ENCODE data around the gene RCOR2. TPM values are rescaled to one million over a fixed set of nuclear protein-coding genes. Genes with fewer than 3 reads are reported as not detected.

Gene RCOR2
- total RNA-seq, 1 experiment from 2014 or later = 77.4 TPM

DNA sequence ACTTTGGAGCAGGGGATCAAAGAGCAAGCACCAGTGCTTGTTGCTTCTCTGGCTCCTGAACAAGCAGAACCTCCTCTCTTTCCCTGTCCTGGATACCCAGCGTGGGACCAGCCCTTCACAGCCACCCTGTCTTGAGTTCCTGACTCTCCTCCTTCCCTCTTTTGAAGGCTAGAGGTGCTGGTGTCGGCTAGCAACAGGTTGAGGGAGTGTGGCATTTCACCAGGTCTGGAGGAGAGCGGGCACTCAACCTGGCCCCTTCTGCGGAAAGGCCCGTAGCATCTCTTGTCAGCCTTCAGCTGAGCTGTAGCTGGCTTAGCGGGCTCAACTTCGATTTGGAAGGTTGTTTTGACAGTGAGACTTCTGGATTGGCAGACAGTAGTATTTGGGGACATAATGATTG is 26.6 kb downstream of the RCOR2 start (continued):
- TF ChIP-seq, protein P1, sequence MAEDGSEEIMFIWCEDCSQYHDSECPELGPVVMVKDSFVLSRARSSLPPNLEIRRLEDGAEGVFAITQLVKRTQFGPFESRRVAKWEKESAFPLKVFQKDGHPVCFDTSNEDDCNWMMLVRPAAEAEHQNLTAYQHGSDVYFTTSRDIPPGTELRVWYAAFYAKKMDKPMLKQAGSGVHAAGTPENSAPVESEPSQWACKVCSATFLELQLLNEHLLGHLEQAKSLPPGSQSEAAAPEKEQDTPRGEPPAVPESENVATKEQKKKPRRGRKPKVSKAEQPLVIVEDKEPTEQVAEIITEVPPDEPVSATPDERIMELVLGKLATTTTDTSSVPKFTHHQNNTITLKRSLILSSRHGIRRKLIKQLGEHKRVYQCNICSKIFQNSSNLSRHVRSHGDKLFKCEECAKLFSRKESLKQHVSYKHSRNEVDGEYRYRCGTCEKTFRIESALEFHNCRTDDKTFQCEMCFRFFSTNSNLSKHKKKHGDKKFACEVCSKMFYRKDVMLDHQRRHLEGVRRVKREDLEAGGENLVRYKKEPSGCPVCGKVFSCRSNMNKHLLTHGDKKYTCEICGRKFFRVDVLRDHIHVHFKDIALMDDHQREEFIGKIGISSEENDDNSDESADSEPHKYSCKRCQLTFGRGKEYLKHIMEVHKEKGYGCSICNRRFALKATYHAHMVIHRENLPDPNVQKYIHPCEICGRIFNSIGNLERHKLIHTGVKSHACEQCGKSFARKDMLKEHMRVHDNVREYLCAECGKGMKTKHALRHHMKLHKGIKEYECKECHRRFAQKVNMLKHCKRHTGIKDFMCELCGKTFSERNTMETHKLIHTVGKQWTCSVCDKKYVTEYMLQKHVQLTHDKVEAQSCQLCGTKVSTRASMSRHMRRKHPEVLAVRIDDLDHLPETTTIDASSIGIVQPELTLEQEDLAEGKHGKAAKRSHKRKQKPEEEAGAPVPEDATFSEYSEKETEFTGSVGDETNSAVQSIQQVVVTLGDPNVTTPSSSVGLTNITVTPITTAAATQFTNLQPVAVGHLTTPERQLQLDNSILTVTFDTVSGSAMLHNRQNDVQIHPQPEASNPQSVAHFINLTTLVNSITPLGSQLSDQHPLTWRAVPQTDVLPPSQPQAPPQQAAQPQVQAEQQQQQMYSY (CRISPR knock-in tag; IDR thresholded peaks at IDR 0.05) = no peak
- no peak for TF ChIP-seq FOXJ3 (CRISPR knock-in tag; IDR thresholded peaks at IDR 0.05; ENCODE audit: borderline replicate concordance)
- TF ChIP-seq JAZF1 (CRISPR knock-in tag; IDR thresholded peaks at IDR 0.05) = no peak
- TF ChIP-seq ESRRA (CRISPR knock-in tag; IDR thresholded peaks at IDR 0.05; ENCODE audit: borderline replicate concordance) = no peak
- TF ChIP-seq, protein P2, sequence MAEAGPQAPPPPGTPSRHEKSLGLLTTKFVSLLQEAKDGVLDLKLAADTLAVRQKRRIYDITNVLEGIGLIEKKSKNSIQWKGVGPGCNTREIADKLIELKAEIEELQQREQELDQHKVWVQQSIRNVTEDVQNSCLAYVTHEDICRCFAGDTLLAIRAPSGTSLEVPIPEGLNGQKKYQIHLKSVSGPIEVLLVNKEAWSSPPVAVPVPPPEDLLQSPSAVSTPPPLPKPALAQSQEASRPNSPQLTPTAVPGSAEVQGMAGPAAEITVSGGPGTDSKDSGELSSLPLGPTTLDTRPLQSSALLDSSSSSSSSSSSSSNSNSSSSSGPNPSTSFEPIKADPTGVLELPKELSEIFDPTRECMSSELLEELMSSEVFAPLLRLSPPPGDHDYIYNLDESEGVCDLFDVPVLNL (CRISPR knock-in tag; IDR thresholded peaks at IDR 0.05; ENCODE audit: borderline replicate concordance, low read depth) = no peak
- TF ChIP-seq, protein P3, sequence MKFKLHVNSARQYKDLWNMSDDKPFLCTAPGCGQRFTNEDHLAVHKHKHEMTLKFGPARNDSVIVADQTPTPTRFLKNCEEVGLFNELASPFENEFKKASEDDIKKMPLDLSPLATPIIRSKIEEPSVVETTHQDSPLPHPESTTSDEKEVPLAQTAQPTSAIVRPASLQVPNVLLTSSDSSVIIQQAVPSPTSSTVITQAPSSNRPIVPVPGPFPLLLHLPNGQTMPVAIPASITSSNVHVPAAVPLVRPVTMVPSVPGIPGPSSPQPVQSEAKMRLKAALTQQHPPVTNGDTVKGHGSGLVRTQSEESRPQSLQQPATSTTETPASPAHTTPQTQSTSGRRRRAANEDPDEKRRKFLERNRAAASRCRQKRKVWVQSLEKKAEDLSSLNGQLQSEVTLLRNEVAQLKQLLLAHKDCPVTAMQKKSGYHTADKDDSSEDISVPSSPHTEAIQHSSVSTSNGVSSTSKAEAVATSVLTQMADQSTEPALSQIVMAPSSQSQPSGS (CRISPR knock-in tag; IDR thresholded peaks at IDR 0.05; ENCODE audit: borderline replicate concordance, low read depth) = no peak
- TF ChIP-seq ZNF396 (CRISPR knock-in tag; IDR thresholded peaks at IDR 0.05; ENCODE audit: borderline replicate concordance) = no peak
- TF ChIP-seq, protein P4, sequence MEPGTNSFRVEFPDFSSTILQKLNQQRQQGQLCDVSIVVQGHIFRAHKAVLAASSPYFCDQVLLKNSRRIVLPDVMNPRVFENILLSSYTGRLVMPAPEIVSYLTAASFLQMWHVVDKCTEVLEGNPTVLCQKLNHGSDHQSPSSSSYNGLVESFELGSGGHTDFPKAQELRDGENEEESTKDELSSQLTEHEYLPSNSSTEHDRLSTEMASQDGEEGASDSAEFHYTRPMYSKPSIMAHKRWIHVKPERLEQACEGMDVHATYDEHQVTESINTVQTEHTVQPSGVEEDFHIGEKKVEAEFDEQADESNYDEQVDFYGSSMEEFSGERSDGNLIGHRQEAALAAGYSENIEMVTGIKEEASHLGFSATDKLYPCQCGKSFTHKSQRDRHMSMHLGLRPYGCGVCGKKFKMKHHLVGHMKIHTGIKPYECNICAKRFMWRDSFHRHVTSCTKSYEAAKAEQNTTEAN (CRISPR knock-in tag; IDR thresholded peaks at IDR 0.05) = no peak
- TF ChIP-seq ELF4 (CRISPR knock-in tag; IDR thresholded peaks at IDR 0.05; ENCODE audit: low read depth) = no peak

DNA sequence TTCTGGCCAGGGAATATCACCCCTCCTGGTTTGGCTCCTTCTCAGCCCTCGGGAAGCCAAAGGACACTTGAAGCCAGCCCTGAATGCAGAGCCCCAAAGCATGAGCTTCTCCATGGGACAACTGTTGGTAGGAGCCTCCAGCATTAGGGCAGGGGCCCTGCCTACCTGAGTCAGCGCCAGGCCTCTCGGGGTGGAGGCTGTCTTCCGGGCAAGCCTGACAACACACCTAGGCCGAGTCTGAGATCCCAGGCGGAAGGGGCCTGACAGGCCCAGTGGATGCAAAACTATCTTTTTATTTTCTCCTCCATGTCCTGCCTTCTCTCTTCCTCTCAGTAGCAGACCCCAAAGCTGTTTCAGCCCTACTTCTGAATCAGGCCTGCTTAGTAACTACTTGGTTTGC is 27.6 kb downstream of the RCOR2 start:
- no peak for ATAC-seq
- no peak overlapping the region for H3K4me3 Mint-ChIP-seq
- CTCF ChIA-PET = no interaction called here
- H3K4me1 Mint-ChIP-seq = peaks cover 42% of the 10 kb centered on the region
- H3K27me3 Mint-ChIP-seq (ENCODE audit: low read depth) = no peaks in the 10 kb centered on the region
- no peak for DNase-seq (ENCODE audit: low spot score)
- no peak overlapping the region for H3K27ac Mint-ChIP-seq
- POLR2A ChIA-PET = no interaction called here
- no peaks in the 10 kb centered on the region for H3K9me3 Mint-ChIP-seq
- H3K36me3 Mint-ChIP-seq = peaks cover 3% of the 10 kb centered on the region
- TF ChIP-seq ZNF317 (CRISPR knock-in tag; IDR thresholded peaks at IDR 0.05; ENCODE audit: borderline replicate concordance, low read depth) = no peak
- TF ChIP-seq, protein P5, sequence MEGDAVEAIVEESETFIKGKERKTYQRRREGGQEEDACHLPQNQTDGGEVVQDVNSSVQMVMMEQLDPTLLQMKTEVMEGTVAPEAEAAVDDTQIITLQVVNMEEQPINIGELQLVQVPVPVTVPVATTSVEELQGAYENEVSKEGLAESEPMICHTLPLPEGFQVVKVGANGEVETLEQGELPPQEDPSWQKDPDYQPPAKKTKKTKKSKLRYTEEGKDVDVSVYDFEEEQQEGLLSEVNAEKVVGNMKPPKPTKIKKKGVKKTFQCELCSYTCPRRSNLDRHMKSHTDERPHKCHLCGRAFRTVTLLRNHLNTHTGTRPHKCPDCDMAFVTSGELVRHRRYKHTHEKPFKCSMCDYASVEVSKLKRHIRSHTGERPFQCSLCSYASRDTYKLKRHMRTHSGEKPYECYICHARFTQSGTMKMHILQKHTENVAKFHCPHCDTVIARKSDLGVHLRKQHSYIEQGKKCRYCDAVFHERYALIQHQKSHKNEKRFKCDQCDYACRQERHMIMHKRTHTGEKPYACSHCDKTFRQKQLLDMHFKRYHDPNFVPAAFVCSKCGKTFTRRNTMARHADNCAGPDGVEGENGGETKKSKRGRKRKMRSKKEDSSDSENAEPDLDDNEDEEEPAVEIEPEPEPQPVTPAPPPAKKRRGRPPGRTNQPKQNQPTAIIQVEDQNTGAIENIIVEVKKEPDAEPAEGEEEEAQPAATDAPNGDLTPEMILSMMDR (IDR thresholded peaks at IDR 0.05) = no peak
- no peak for TF ChIP-seq SP1 (CRISPR knock-in tag; conservative IDR thresholded peaks at IDR 0.05)
- TF ChIP-seq RELA (CRISPR knock-in tag; IDR thresholded peaks at IDR 0.05; ENCODE audit: borderline replicate concordance) = no peak
- TF ChIP-seq CREM (CRISPR knock-in tag; IDR thresholded peaks at IDR 0.05) = no peak
- no peak for TF ChIP-seq SMAD3 (CRISPR knock-in tag; IDR thresholded peaks at IDR 0.05; ENCODE audit: borderline replicate concordance)
- TF ChIP-seq ZNF423 (CRISPR knock-in tag; IDR thresholded peaks at IDR 0.05) = no peak
- TF ChIP-seq, protein P6, sequence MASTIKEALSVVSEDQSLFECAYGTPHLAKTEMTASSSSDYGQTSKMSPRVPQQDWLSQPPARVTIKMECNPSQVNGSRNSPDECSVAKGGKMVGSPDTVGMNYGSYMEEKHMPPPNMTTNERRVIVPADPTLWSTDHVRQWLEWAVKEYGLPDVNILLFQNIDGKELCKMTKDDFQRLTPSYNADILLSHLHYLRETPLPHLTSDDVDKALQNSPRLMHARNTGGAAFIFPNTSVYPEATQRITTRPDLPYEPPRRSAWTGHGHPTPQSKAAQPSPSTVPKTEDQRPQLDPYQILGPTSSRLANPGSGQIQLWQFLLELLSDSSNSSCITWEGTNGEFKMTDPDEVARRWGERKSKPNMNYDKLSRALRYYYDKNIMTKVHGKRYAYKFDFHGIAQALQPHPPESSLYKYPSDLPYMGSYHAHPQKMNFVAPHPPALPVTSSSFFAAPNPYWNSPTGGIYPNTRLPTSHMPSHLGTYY (CRISPR knock-in tag; IDR thresholded peaks at IDR 0.05) = no peak
- TF ChIP-seq, protein P7, sequence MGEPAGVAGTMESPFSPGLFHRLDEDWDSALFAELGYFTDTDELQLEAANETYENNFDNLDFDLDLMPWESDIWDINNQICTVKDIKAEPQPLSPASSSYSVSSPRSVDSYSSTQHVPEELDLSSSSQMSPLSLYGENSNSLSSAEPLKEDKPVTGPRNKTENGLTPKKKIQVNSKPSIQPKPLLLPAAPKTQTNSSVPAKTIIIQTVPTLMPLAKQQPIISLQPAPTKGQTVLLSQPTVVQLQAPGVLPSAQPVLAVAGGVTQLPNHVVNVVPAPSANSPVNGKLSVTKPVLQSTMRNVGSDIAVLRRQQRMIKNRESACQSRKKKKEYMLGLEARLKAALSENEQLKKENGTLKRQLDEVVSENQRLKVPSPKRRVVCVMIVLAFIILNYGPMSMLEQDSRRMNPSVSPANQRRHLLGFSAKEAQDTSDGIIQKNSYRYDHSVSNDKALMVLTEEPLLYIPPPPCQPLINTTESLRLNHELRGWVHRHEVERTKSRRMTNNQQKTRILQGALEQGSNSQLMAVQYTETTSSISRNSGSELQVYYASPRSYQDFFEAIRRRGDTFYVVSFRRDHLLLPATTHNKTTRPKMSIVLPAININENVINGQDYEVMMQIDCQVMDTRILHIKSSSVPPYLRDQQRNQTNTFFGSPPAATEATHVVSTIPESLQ (CRISPR knock-in tag; IDR thresholded peaks at IDR 0.05) = no peak
- TF ChIP-seq, protein P8, sequence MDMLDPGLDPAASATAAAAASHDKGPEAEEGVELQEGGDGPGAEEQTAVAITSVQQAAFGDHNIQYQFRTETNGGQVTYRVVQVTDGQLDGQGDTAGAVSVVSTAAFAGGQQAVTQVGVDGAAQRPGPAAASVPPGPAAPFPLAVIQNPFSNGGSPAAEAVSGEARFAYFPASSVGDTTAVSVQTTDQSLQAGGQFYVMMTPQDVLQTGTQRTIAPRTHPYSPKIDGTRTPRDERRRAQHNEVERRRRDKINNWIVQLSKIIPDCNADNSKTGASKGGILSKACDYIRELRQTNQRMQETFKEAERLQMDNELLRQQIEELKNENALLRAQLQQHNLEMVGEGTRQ (CRISPR knock-in tag; IDR thresholded peaks at IDR 0.05) = no peak
- TF ChIP-seq GRHL2 (CRISPR knock-in tag; IDR thresholded peaks at IDR 0.05; ENCODE audit: insufficient replicate concordance, severe bottlenecking) = no peak
- TF ChIP-seq, protein P9, sequence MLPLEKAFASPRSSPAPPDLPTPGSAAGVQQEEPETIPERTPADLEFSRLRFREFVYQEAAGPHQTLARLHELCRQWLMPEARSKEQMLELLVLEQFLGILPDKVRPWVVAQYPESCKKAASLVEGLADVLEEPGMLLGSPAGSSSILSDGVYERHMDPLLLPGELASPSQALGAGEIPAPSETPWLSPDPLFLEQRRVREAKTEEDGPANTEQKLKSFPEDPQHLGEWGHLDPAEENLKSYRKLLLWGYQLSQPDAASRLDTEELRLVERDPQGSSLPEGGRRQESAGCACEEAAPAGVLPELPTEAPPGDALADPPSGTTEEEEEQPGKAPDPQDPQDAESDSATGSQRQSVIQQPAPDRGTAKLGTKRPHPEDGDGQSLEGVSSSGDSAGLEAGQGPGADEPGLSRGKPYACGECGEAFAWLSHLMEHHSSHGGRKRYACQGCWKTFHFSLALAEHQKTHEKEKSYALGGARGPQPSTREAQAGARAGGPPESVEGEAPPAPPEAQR (CRISPR knock-in tag; IDR thresholded peaks at IDR 0.05) = no peak
